GM10266 (cell line): ENCODE data around the gene OR13A1.
"Not testable (repeated sequence)": the region's sequence is repeated elsewhere in the genome, so short reads cannot be mapped to it uniquely, and the experiment has no call there.

Source experiments
- DNase-seq: peaks from one replicate; pipeline ENCODE4 v3.0.0; 2012; ENCODE audit errors: extremely low spot score
- CTCF ChIP-seq: IDR thresholded peaks from 2 replicates; pipeline ENCODE4 v1.5.1; 2012; ENCODE audit warnings: mild to moderate bottlenecking, low read depth; ENCODE audit not compliant: control insufficient read depth, insufficient read depth; ENCODE audit errors: missing control alignments

Gene OR13A1

GRCh38 chr10:45315508-45315907 lies at the start of gene OR13A1:
TSS of gene OR13A1 (minus strand) at chr10:45315608. CDS start at chr10:45304422, 11,186 bp downstream.
- TF ChIP-seq CTCF = no peak
- DNase-seq = no peak

- DNase-seq = not testable (repeated sequence)
These were observed 46.8 kb upstream of the OR13A1 start for GRCh38 chr10:45361983-45362799.

GRCh38 chr10:45358961-45359360 lies 43.6 kb upstream of the OR13A1 start:
- not testable (repeated sequence) for DNase-seq

GRCh38 chr10:45355494-45355893 lies 40.1 kb upstream of the OR13A1 start:
- no peak for DNase-seq
- TF ChIP-seq CTCF = no peak

GRCh38 chr10:45354261-45354660 lies 38.9 kb upstream of the OR13A1 start:
- DNase-seq = no peak
- TF ChIP-seq CTCF = no peak

GRCh38 chr10:45353186-45353585 lies 37.8 kb upstream of the OR13A1 start:
- no peak for DNase-seq
- TF ChIP-seq CTCF = no peak

- not testable (repeated sequence) for DNase-seq
These were observed 32.9 kb upstream of the OR13A1 start for GRCh38 chr10:45348196-45348765.

GRCh38 chr10:45347464-45347863 lies 32.1 kb upstream of the OR13A1 start:
- DNase-seq = not testable (repeated sequence)

GRCh38 chr10:45346652-45347335 lies 31.4 kb upstream of the OR13A1 start:
- not testable (repeated sequence) for DNase-seq

- DNase-seq = not testable (repeated sequence)
These were observed 25.0 kb upstream of the OR13A1 start for GRCh38 chr10:45340420-45340819.
